Nucleus accumbens (tissue), 56 donors: ENCODE data around the gene EIF3C.
"Not testable (repeated sequence)": the region's sequence is repeated elsewhere in the genome, so short reads cannot be mapped to it uniquely, and the experiment has no call there.

Experiments
- DNase-seq, 56 donors: peaks; one replicate each; lab custom pipeline; 2025; lab: John Stamatoyannopoulos, UW

EIF3C gene

GRCh38 chr16:28711220-28712083 is at the start of gene EIF3C:
Gene EIF3C, plus strand, starts transcription at chr16:28711464. Its CDS starts 223 bp downstream, at chr16:28711687.
- DNase-seq = not testable (repeated sequence)

- DNase-seq = not testable (repeated sequence)
Measured at GRCh38 chr16:28666264-28666663, 45.0 kb upstream of the EIF3C start.

GRCh38 chr16:28667480-28667879 is 43.8 kb upstream of the EIF3C start:
- not testable (repeated sequence) for DNase-seq

- not testable (repeated sequence) for DNase-seq
Measured at GRCh38 chr16:28668199-28668598, 43.1 kb upstream of the EIF3C start.

- not testable (repeated sequence) for DNase-seq
Measured at GRCh38 chr16:28688327-28688952, 22.8 kb upstream of the EIF3C start.

- DNase-seq = not testable (repeated sequence)
Measured at GRCh38 chr16:28689425-28689824, 21.8 kb upstream of the EIF3C start.

GRCh38 chr16:28691722-28692121 is 19.5 kb upstream of the EIF3C start:
- not testable (repeated sequence) for DNase-seq

- DNase-seq = not testable (repeated sequence)
Measured at GRCh38 chr16:28693257-28693950, 17.9 kb upstream of the EIF3C start.

GRCh38 chr16:28699792-28700191 is 11.5 kb upstream of the EIF3C start:
- not testable (repeated sequence) for DNase-seq

GRCh38 chr16:28700349-28700748 is 10.9 kb upstream of the EIF3C start:
- not testable (repeated sequence) for DNase-seq

- DNase-seq = not testable (repeated sequence)
Measured at GRCh38 chr16:28701384-28701783, 9.9 kb upstream of the EIF3C start.

- not testable (repeated sequence) for DNase-seq
Measured at GRCh38 chr16:28704246-28704645, 7.0 kb upstream of the EIF3C start.

- not testable (repeated sequence) for DNase-seq
Measured at GRCh38 chr16:28722852-28723650, 11.8 kb downstream of the EIF3C start.

- DNase-seq = not testable (repeated sequence)
Measured at GRCh38 chr16:28731253-28731652, 20.0 kb downstream of the EIF3C start.

- not testable (repeated sequence) for DNase-seq
Measured at GRCh38 chr16:28732455-28733124, 21.3 kb downstream of the EIF3C start.

GRCh38 chr16:28739787-28740186 is 28.5 kb downstream of the EIF3C start:
- not testable (repeated sequence) for DNase-seq

- DNase-seq = not testable (repeated sequence)
Measured at GRCh38 chr16:28740631-28741030, 29.4 kb downstream of the EIF3C start.

- not testable (repeated sequence) for DNase-seq
Measured at GRCh38 chr16:28741295-28741694, 30.0 kb downstream of the EIF3C start.

GRCh38 chr16:28746618-28747350 is 35.5 kb downstream of the EIF3C start:
- DNase-seq = not testable (repeated sequence)
